Lower lobe of right lung (tissue), 2 donors: ENCODE data around the gene CLK2. TPM values are rescaled to one million over a fixed set of nuclear protein-coding genes. Genes with fewer than 3 reads are reported as not detected.

Experiments used
- ATAC-seq, 2 donors: fragments of 200-7000 bp; cut with Tn5 transposase; one replicate each; pipeline ENCODE4 v1.9.1; 2020 to 2022; ENCODE audit warnings: mild to moderate bottlenecking in 2 of 2, moderate library complexity in 2 of 2
- DNase-seq: peaks from one replicate; pipeline ENCODE4 v3.0.0-alpha.2; 2020
- H3K27ac ChIP-seq: fragments of 200-600 bp; one replicate; pipeline ENCODE4 v1.8.0; 2022
- H3K27me3 ChIP-seq: fragments of 200-600 bp; one replicate; pipeline ENCODE4 v1.8.0; 2022; ENCODE audit warnings: low read depth
- H3K36me3 ChIP-seq: fragments of 200-600 bp; one replicate; pipeline ENCODE4 v1.8.0; 2022; ENCODE audit warnings: mild to moderate bottlenecking
- H3K4me1 ChIP-seq: fragments of 200-600 bp; one replicate; pipeline ENCODE4 v1.8.0; 2022
- H3K4me3 ChIP-seq: fragments of 200-600 bp; one replicate; pipeline ENCODE4 v1.8.0; 2022; ENCODE audit warnings: mild to moderate bottlenecking
- H3K9me3 ChIP-seq: fragments of 200-600 bp; one replicate; pipeline ENCODE4 v1.8.0; 2022
- CTCF ChIP-seq: fragments of 200-600 bp; IDR thresholded peaks from one replicate; pipeline ENCODE4 v1.8.0; 2022; ENCODE audit warnings: antibody characterized with exemption, mild to moderate bottlenecking
- intact Hi-C: fragments of 100-400 bp; cut with DNase I; formaldehyde crosslinking; loops from one replicate; pipeline ENCODE4 v1.11.0; 2022
- total RNA-seq: library from RNA; stranded (reverse); fragmentation: NEBNext Ultra II Directional; extraction: Animal tissue kit (Norgen Biotek cat#: 25700); gene quantifications from one replicate; pipeline ENCODE4 v1.2.1, GENCODE V29; 2021
- donor health status: DM: no; HTN: yes; CAD: no; lungs with severe emphysema.

Gene CLK2
- total RNA-seq, 1 donor from 2014 or later = 51.1 TPM

- DNase-seq = peak; percentile 92
- H3K27ac ChIP-seq = peak within 1 kb of the TSS; percentile 96
- H3K9me3 ChIP-seq = no peaks in the 10 kb centered on the region
- no peaks in the 10 kb centered on the region for H3K27me3 ChIP-seq
- peak within 1 kb of the TSS; percentile 82 for H3K4me3 ChIP-seq
- ATAC-seq = peak; percentile 92 to 95
- TF ChIP-seq CTCF = peak; percentile 11
- intact Hi-C loops = no loop called here
- peaks cover 30% of the 10 kb centered on the region for H3K4me1 ChIP-seq
- peaks cover 37% of the 10 kb centered on the region for H3K36me3 ChIP-seq
Observed at GRCh38 chr1:155255243-155256007, 17.9 kb downstream of the CLK2 start, which contains the start of gene ENTREP3. TSS of gene ENTREP3 (minus strand) at chr1:155255483. CDS start at chr1:155254877, 606 bp downstream.

GRCh38 chr1:155254714-155255242, 18.5 kb downstream of the CLK2 start:
- ATAC-seq (peak; percentile 7 to 15), DNase-seq (no peak)
- intact Hi-C loops = no loop called here
- Histone ChIP-seq H3K27ac (peak overlapping the region; percentile 96), H3K27me3 (no peaks in the 10 kb centered on the region), H3K9me3 (no peaks in the 10 kb centered on the region), H3K4me1 (peaks cover 34% of the 10 kb centered on the region), H3K4me3 (peak overlapping the region; percentile 82), H3K36me3 (peaks cover 31% of the 10 kb centered on the region)
- TF ChIP-seq CTCF = no peak

GRCh38 chr1:155254228-155254713, 19.0 kb downstream of the CLK2 start:
- intact Hi-C loops = no loop called here
- Histone ChIP-seq H3K36me3 (peaks cover 27% of the 10 kb centered on the region), H3K9me3 (no peaks in the 10 kb centered on the region), H3K4me3 (peak overlapping the region; percentile 82), H3K27me3 (no peaks in the 10 kb centered on the region), H3K27ac (peak overlapping the region; percentile 96), H3K4me1 (peaks cover 34% of the 10 kb centered on the region)
- DNase-seq (no peak), ATAC-seq (no peak)
- TF ChIP-seq CTCF = no peak

- no peaks in the 10 kb centered on the region for H3K27me3 ChIP-seq
- intact Hi-C loops = no loop called here
- no peak for TF ChIP-seq CTCF
- H3K4me1 ChIP-seq = peaks cover 34% of the 10 kb centered on the region
- H3K27ac ChIP-seq = peak overlapping the region; percentile 11
- ATAC-seq (no peak), DNase-seq (no peak)
- H3K36me3 ChIP-seq = peaks cover 22% of the 10 kb centered on the region
- H3K4me3 ChIP-seq = peak overlapping the region; percentile 82
- H3K9me3 ChIP-seq = no peaks in the 10 kb centered on the region
Observed at GRCh38 chr1:155253797-155254196, 19.5 kb downstream of the CLK2 start.

GRCh38 chr1:155253208-155253607, 20.1 kb downstream of the CLK2 start:
- Histone ChIP-seq H3K9me3 (no peaks in the 10 kb centered on the region), H3K4me3 (no peak overlapping the region), H3K36me3 (peaks cover 16% of the 10 kb centered on the region), H3K27me3 (no peaks in the 10 kb centered on the region), H3K27ac (peak overlapping the region; percentile 11), H3K4me1 (peaks cover 34% of the 10 kb centered on the region)
- ATAC-seq (no peak), DNase-seq (no peak)
- intact Hi-C loops = no loop called here
- TF ChIP-seq CTCF = no peak
